Measurements from ENCODE around the gene IQSEC3.
A peak's percentile ranks its signal among the peaks of the same experiment; 100 is the strongest.

IQSEC3 gene

GRCh38 chr12:89653-90052, 23.1 kb downstream of the IQSEC3 start:
- TF ChIP-seq ZFX (IDR thresholded peaks at IDR 0.05) (no peak), CTCF (conservative IDR thresholded peaks at IDR 0.05) (no peak)
- no peak overlapping the region for H3K27ac ChIP-seq

GRCh38 chr12:91213-91612, 24.6 kb downstream of the IQSEC3 start:
- TF ChIP-seq CTCF (conservative IDR thresholded peaks at IDR 0.05) (no peak), ZFX (IDR thresholded peaks at IDR 0.05) (no peak)
- H3K27ac ChIP-seq: no peak overlapping the region

- TF ChIP-seq CTCF (conservative IDR thresholded peaks at IDR 0.05) (no peak), ZFX (IDR thresholded peaks at IDR 0.05) (no peak)
- H3K27ac ChIP-seq: no peak overlapping the region
These were observed 26.9 kb downstream of the IQSEC3 start for GRCh38 chr12:93266-94005.

- TF ChIP-seq CTCF (conservative IDR thresholded peaks at IDR 0.05) (no peak), ZFX (IDR thresholded peaks at IDR 0.05) (no peak)
- no peak overlapping the region for H3K27ac ChIP-seq
These were observed 30.0 kb downstream of the IQSEC3 start for GRCh38 chr12:96543-96942.

GRCh38 chr12:98924-99352, 32.4 kb downstream of the IQSEC3 start:
- TF ChIP-seq ZFX (IDR thresholded peaks at IDR 0.05) (no peak), CTCF (conservative IDR thresholded peaks at IDR 0.05) (no peak)
- peak overlapping the region; percentile 7; the same call in 1 of the 2 replicates for H3K27ac ChIP-seq

- no peak for TF ChIP-seq ZFX (IDR thresholded peaks at IDR 0.05)
- H3K27ac ChIP-seq: peak overlapping the region; percentile 7
These were observed 33.0 kb downstream of the IQSEC3 start for GRCh38 chr12:99605-100004.

- TF ChIP-seq CTCF (conservative IDR thresholded peaks at IDR 0.05): no peak
- TF ChIP-seq ZFX (IDR thresholded peaks at IDR 0.05): no peak
- no peak overlapping the region for H3K27ac ChIP-seq
These were observed 35.7 kb downstream of the IQSEC3 start for GRCh38 chr12:101969-102878.
